ENCODE results near the gene ANXA10. TPM values are rescaled to one million over a fixed set of nuclear protein-coding genes. Genes with fewer than 3 reads are reported as not detected.

The ANXA10 gene
- total and polyA plus RNA-seq, 2 of the 4 experiments (the other 2 are of a cell fraction): 0.44 to 0.72 TPM

DNA sequence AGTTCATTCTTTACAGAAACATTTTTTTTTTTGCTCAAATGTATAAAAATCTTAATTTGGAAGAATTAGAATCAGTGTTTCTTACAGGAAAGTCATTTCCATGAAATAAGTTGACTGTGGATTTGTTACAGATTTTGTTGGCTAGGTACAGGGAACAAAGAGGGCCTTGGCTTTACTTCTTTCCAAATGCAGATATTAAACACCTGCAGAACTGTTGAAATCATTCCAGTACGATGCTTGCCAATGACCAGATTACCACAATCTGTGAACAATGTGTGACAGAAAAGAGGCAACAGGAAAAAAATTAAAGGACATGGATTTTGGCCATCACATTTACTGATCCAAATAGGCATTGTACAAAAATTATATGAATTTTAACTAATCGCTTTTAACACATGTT lies 70.8 kb downstream of the ANXA10 start:
- H4K5ac ChIP-seq (ENCODE audit: low read depth, low read length): no peak overlapping the region
- H3K79me1 ChIP-seq (ENCODE audit: low read depth in 1 of 2, low read length in 2 of 2): no peaks in the 10 kb centered on the region
- H3K9me1 ChIP-seq (ENCODE audit: insufficient read depth, low read length): no peaks in the 10 kb centered on the region
- H2AK9ac ChIP-seq (replicated peaks; ENCODE audit: low read depth, low read length, poor library complexity): no peak overlapping the region
- no TSS peak for BruUV-seq (replicated peaks)
- no peak overlapping the region for H2BK20ac ChIP-seq (ENCODE audit: low read depth, low read length)
- H2AK5ac ChIP-seq (ENCODE audit: low read depth, low read length): no peak overlapping the region
- in situ Hi-C loops (cut with MboI; ENCODE audit: low sequenced_read_pairs) (no loop called here), intact Hi-C loops (cut with micrococcal nuclease) (no loop called here), dilution Hi-C loops (cut with HindIII; ENCODE audit: low sequenced_read_pairs, unreplicated experiment) (no loop called here)
- H3K4me1 ChIP-seq (ENCODE audit: control insufficient read depth, insufficient read depth, low read length): 0 out of 2 replicates have a peak, but pooled peaks cover 2% of the 10 kb centered on the region
- no peak overlapping the region for H3K4me3 ChIP-seq (ENCODE audit: insufficient read depth, low read depth, low read length)
- H3K23ac ChIP-seq (ENCODE audit: low read depth, low read length): no peak overlapping the region
- H3K9me3 ChIP-seq (ENCODE audit: control insufficient read depth, insufficient read depth, low read length): peaks cover 2% of the 10 kb centered on the region
- no peaks in the 10 kb centered on the region for H3K36me3 ChIP-seq (ENCODE audit: control insufficient read depth, insufficient read depth, low read length)
- H4K8ac ChIP-seq (ENCODE audit: low read depth in 2 of 2, low read length in 2 of 2): no peak overlapping the region
- ATAC-seq (ENCODE audit: low read depth) (no peak), DNase-seq (no peak)
- ChIA-PET POLR2A (ENCODE audit: unreplicated experiment) (no interaction called here), CTCF (no interaction called here)
- no CpG with 5 or more reads among the region's 2 CpGs for WGBS, 2 experiments (ENCODE audit: extremely low coverage in 2 of 2, insufficient read length in 1 of 2)
- H2BK5ac ChIP-seq (ENCODE audit: low read depth, low read length, poor library complexity, severe bottlenecking): no peak overlapping the region
- no peak overlapping the region for H3K4me2 ChIP-seq (ENCODE audit: low read depth, low read length)
- H3K4ac ChIP-seq (ENCODE audit: low read depth, low read length): no peak overlapping the region
- H2BK15ac ChIP-seq (ENCODE audit: low read depth, low read length): no peak overlapping the region
- no peaks in the 10 kb centered on the region for H4K20me1 ChIP-seq (ENCODE audit: insufficient read depth, low read length)
- TF ChIP-seq POLR2A (IDR thresholded peaks at IDR 0.05; ENCODE audit: low read depth, low read length) (no peak), RCOR1 (IDR thresholded peaks at IDR 0.05; ENCODE audit: insufficient replicate concordance, low read length) (no peak), CEBPB (IDR thresholded peaks at IDR 0.05; ENCODE audit: low read depth, low read length) (no peak)
- H3K27me3 ChIP-seq (ENCODE audit: control insufficient read depth, insufficient read depth, low read length): no peaks in the 10 kb centered on the region
- no peak overlapping the region for H3K56ac ChIP-seq (ENCODE audit: extremely low read depth, insufficient read depth, low read length)
- H3K18ac ChIP-seq (ENCODE audit: low read depth, low read length): no peak overlapping the region
- H2BK120ac ChIP-seq (ENCODE audit: low read depth, low read length): no peak overlapping the region
- H3K27ac ChIP-seq (ENCODE audit: insufficient read depth, low read length): no peak overlapping the region
- H3K9ac ChIP-seq (ENCODE audit: low read depth, low read length): no peak overlapping the region
- no peak overlapping the region for H4K91ac ChIP-seq (ENCODE audit: insufficient read depth, low read depth, low read length)
- H2AFZ ChIP-seq (replicated peaks; ENCODE audit: low read length, poor library complexity): no peak overlapping the region
- H3K14ac ChIP-seq (replicated peaks; ENCODE audit: low read depth, low read length): no peak overlapping the region
